ENCODE measurements around the gene PLAU.

PLAU gene

DNA sequence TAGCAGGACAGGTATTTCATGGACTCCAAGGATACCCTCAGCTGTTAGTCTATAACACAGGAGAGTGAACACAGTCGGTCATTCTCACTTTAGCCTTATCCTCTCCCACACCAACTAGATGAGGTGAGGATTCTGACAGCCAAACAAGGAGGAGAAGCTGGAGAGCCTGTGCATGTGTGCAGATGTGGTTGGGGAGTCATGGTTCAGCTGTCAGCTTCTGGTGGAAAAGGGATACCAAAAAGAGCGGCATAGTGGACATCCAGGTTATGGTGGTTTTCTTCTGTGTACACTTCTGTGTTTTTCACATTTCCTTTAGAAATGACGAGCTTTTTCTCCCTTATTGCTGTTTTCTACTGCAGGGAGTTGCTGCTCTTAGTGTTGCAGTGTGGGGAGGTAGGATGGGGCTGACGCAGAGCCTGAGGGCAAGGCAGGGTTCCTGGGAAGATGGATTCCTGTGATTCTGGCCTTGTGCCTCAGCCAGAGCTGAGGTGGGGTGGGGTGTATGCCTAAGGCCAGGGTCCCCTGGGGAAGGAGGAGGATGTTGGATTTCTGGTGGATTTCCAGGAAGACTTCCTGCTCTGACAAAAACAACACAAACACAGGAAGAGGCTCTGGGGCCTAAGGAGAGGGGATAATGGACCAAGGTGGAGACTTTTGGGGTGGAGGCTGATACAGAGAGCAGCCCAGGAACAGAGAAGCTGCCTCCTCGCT is 26.6 kb downstream of the PLAU start:
- Histone ChIP-seq H3K18ac (ENCODE audit: low read depth in 1 of 2, low read length in 2 of 2) (peak overlapping the region; percentile 6 to 59), H3K4me1 (ENCODE audit: control insufficient read depth, insufficient read depth, low read depth, low read length) (peaks cover 6% of the 10 kb centered on the region), H3K9me3 (ENCODE audit: control insufficient read depth, low read length) (no peaks in the 10 kb centered on the region), H3K14ac (ENCODE audit: low read length in 2 of 2) (no peak overlapping the region), H2BK15ac (ENCODE audit: low read depth, poor library complexity, severe bottlenecking) (no peak overlapping the region), H3K4ac (ENCODE audit: low read depth in 1 of 2, low read length in 2 of 2) (peak overlapping the region; percentile 1 to 89), H3K79me1 (replicated peaks; ENCODE audit: low read length, poor library complexity, severe bottlenecking) (no peaks in the 10 kb centered on the region), H3K23ac (ENCODE audit: low read length in 2 of 2) (no peak overlapping the region), H2BK12ac (ENCODE audit: low read length in 2 of 2) (peak overlapping the region; percentile 8 to 9), H3K27me3 (ENCODE audit: control insufficient read depth in 1 of 2, insufficient read depth in 1 of 2, low read length in 2 of 2) (no peaks in the 10 kb centered on the region), H3K4me3 (ENCODE audit: insufficient read depth in 1 of 2, low read depth in 1 of 2, low read length in 2 of 2) (no peak overlapping the region), H3K4me2 (ENCODE audit: low read length, poor library complexity, severe bottlenecking) (no peak overlapping the region), H4K91ac (ENCODE audit: low read length) (no peak overlapping the region), H3K9ac (ENCODE audit: low read length) (peak overlapping the region; percentile 16), H2AFZ (ENCODE audit: low read depth, low read length) (peak overlapping the region; percentile 54), H4K8ac (ENCODE audit: low read length) (peak overlapping the region; percentile 5), H2AK5ac (ENCODE audit: low read length, severe bottlenecking) (peak overlapping the region; percentile 27), H2BK120ac (ENCODE audit: low read depth, low read length) (peak overlapping the region; percentile 29), H3K27ac (ENCODE audit: low read length, poor library complexity, severe bottlenecking) (no peak overlapping the region), H3K36me3 (ENCODE audit: control insufficient read depth in 1 of 2, insufficient read depth in 2 of 2, low read depth in 1 of 2, low read length in 2 of 2) (no peaks in the 10 kb centered on the region), H2BK5ac (ENCODE audit: low read depth, low read length, poor library complexity, severe bottlenecking) (no peak overlapping the region)
- DNase-seq: no peak
- 82% methylated on average over 4 of the region's 5 CpGs for WGBS

DNA sequence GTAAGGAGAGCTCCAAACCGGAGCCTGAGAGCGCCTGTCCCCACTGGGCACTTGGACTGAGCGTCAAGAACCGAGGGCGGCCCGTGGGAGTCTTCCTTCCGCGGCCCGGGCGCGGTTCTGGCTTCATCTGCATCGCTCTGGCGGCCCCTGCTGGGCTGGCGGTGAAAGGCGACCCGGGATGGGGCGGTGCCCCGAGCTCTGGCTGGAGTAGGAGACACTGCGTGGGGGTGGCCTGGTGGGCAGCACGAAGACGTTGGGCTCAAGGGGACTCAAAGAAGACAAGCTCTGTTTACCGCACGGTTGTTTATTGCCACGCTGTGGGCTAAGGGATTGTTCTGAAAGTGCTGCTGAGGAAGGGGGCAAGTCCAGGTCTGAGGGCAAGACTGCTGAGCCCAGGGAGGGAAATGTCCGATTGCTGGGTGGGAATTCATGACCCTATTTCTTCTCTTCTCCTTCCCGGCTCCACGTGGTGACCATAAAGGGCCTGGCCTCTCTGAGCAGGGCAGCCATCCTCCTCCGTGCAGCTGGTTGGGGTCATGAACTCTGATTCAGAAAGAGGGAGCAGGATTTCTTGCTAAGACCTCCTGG is 29.8 kb downstream of the PLAU start:
- Histone ChIP-seq H2AFZ (ENCODE audit: low read depth, low read length) (peak overlapping the region; percentile 85), H3K9ac (ENCODE audit: low read length) (peak overlapping the region; percentile 86), H3K9me3 (ENCODE audit: control insufficient read depth, low read length) (no peaks in the 10 kb centered on the region), H3K18ac (ENCODE audit: low read depth in 1 of 2, low read length in 2 of 2) (peak overlapping the region; percentile 15 to 87), H2BK120ac (ENCODE audit: low read depth, low read length) (peak overlapping the region; percentile 77), H4K8ac (ENCODE audit: low read length) (peak overlapping the region; percentile 86), H4K91ac (ENCODE audit: low read length) (peak overlapping the region; percentile 87), H2BK12ac (ENCODE audit: low read length in 2 of 2) (peak overlapping the region; percentile 27 to 75), H3K4me1 (ENCODE audit: control insufficient read depth, insufficient read depth, low read depth, low read length) (peaks cover 4% of the 10 kb centered on the region), H3K4me3 (ENCODE audit: insufficient read depth in 1 of 2, low read depth in 1 of 2, low read length in 2 of 2) (peak overlapping the region in 1 of 2 experiments; percentile 57), H3K14ac (ENCODE audit: low read length in 2 of 2) (peak overlapping the region in 1 of 2 experiments; percentile 29), H2BK5ac (ENCODE audit: low read depth, low read length, poor library complexity, severe bottlenecking) (peak overlapping the region; percentile 19), H3K79me1 (replicated peaks; ENCODE audit: low read length, poor library complexity, severe bottlenecking) (no peaks in the 10 kb centered on the region), H3K36me3 (ENCODE audit: control insufficient read depth in 1 of 2, insufficient read depth in 2 of 2, low read depth in 1 of 2, low read length in 2 of 2) (no peaks in the 10 kb centered on the region), H3K4me2 (ENCODE audit: low read length, poor library complexity, severe bottlenecking) (peak overlapping the region; percentile 17), H3K4ac (ENCODE audit: low read depth in 1 of 2, low read length in 2 of 2) (peak overlapping the region; percentile 73 to 81), H2BK15ac (ENCODE audit: low read depth, poor library complexity, severe bottlenecking) (no peak overlapping the region), H3K27ac (ENCODE audit: low read length, poor library complexity, severe bottlenecking) (peak overlapping the region; percentile 26), H3K27me3 (ENCODE audit: control insufficient read depth in 1 of 2, insufficient read depth in 1 of 2, low read length in 2 of 2) (no peaks in the 10 kb centered on the region), H3K23ac (ENCODE audit: low read length in 2 of 2) (no peak overlapping the region), H2AK5ac (ENCODE audit: low read length, severe bottlenecking) (no peak overlapping the region)
- 4% methylated on average over 26 of the region's 28 CpGs for WGBS
- DNase-seq: peak; percentile 74

DNA sequence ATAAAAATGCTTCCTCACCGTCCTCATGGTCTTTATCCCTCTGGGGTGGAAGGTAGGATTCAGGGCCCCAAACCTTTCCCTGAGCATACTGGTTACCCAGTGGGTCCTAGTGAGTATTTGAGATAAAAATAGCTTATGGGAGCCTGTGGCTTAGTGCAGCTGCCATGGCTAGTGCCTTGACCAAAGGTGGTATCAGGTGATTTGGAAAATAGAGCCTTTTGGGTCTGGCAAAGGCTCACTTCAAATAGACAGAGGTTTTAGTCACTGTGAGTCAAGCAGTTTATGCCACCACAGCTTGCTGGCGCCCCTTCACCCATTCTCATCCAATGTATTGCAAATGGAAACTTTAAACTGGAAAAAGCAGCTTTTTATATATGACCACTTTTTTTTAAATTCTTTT is 30.4 kb downstream of the PLAU start:
- Histone ChIP-seq H3K4ac (ENCODE audit: low read depth in 1 of 2, low read length in 2 of 2) (no peak overlapping the region), H4K91ac (ENCODE audit: low read length) (no peak overlapping the region), H2BK120ac (ENCODE audit: low read depth, low read length) (peak overlapping the region; percentile 42), H3K14ac (ENCODE audit: low read length in 2 of 2) (no peak overlapping the region), H4K8ac (ENCODE audit: low read length) (no peak overlapping the region), H2BK12ac (ENCODE audit: low read length in 2 of 2) (peak overlapping the region in 1 of 2 experiments; percentile 75), H3K4me2 (ENCODE audit: low read length, poor library complexity, severe bottlenecking) (no peak overlapping the region), H3K27ac (ENCODE audit: low read length, poor library complexity, severe bottlenecking) (no peak overlapping the region), H3K9me3 (ENCODE audit: control insufficient read depth, low read length) (no peaks in the 10 kb centered on the region), H3K27me3 (ENCODE audit: control insufficient read depth in 1 of 2, insufficient read depth in 1 of 2, low read length in 2 of 2) (no peaks in the 10 kb centered on the region), H3K9ac (ENCODE audit: low read length) (peak overlapping the region; percentile 86), H2AK5ac (ENCODE audit: low read length, severe bottlenecking) (no peak overlapping the region), H3K36me3 (ENCODE audit: control insufficient read depth in 1 of 2, insufficient read depth in 2 of 2, low read depth in 1 of 2, low read length in 2 of 2) (no peaks in the 10 kb centered on the region), H3K4me1 (ENCODE audit: control insufficient read depth, insufficient read depth, low read depth, low read length) (peaks cover 4% of the 10 kb centered on the region), H3K79me1 (replicated peaks; ENCODE audit: low read length, poor library complexity, severe bottlenecking) (no peaks in the 10 kb centered on the region), H3K18ac (ENCODE audit: low read depth in 1 of 2, low read length in 2 of 2) (peak overlapping the region; percentile 15 to 87), H3K23ac (ENCODE audit: low read length in 2 of 2) (no peak overlapping the region), H2AFZ (ENCODE audit: low read depth, low read length) (no peak overlapping the region), H2BK5ac (ENCODE audit: low read depth, low read length, poor library complexity, severe bottlenecking) (no peak overlapping the region), H2BK15ac (ENCODE audit: low read depth, poor library complexity, severe bottlenecking) (no peak overlapping the region), H3K4me3 (ENCODE audit: insufficient read depth in 1 of 2, low read depth in 1 of 2, low read length in 2 of 2) (peak overlapping the region in 1 of 2 experiments; percentile 57)
- 85% methylated on average over 2 of the region's 2 CpGs for WGBS
- DNase-seq: peak; percentile 38

DNA sequence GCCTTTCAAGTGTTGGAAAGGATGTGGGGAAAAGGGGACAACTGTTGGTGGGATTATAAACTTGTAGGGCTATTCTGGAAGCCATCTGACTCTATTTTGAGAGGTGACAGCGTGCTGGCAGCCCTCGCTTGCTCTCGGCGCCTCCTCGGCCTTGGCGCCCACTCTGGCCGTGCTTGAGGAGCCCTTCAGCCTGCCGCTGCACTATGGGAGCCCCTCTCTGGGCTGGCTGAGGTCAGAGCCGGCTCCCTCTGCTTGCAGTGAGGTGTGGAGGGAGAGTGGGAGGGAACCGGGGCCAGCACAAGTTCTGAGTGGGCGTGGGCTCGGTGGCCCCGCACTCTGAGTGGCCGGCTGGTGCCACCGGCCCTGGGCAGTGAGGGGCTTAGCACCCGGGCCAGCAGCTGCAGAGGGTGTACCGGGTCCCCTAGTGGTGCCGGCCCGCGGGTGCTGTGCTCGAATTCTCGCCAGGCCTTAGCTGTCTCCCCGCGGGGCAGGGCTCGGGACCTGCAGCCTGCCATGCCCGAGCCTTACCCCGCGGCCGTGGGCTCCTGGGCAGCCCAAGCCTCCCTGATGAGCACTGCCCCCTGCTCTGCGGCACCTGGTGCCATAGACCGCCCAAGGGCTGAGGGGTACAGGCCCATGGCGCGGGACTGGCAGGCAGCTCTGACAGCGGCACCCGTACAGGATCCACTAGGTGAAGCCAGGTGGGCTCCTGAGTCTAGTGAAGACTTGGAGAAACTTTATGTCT is 33.6 kb downstream of the PLAU start:
- no peak overlapping the region for H3K9ac ChIP-seq (ENCODE audit: low read length)
- H3K36me3 ChIP-seq (ENCODE audit: control insufficient read depth in 1 of 2, insufficient read depth in 2 of 2, low read depth in 1 of 2, low read length in 2 of 2): no peaks in the 10 kb centered on the region
- no peak overlapping the region for H3K4ac ChIP-seq (ENCODE audit: low read depth in 1 of 2, low read length in 2 of 2)
- DNase-seq: no peak
- H3K27ac ChIP-seq (ENCODE audit: low read length, poor library complexity, severe bottlenecking): no peak overlapping the region
- no peak overlapping the region for H2BK120ac ChIP-seq (ENCODE audit: low read depth, low read length)
- H3K4me1 ChIP-seq (ENCODE audit: control insufficient read depth, insufficient read depth, low read depth, low read length): peaks cover 4% of the 10 kb centered on the region
- H2AFZ ChIP-seq (ENCODE audit: low read depth, low read length): no peak overlapping the region
- 95% methylated on average over 32 of the region's 35 CpGs for WGBS
- H4K91ac ChIP-seq (ENCODE audit: low read length): peak overlapping the region; percentile 22
- peak overlapping the region; percentile 68 for H2BK15ac ChIP-seq (ENCODE audit: low read depth, poor library complexity, severe bottlenecking)
- no peaks in the 10 kb centered on the region for H3K79me1 ChIP-seq (replicated peaks; ENCODE audit: low read length, poor library complexity, severe bottlenecking)
- no peak overlapping the region for H2AK5ac ChIP-seq (ENCODE audit: low read length, severe bottlenecking)
- H2BK5ac ChIP-seq (ENCODE audit: low read depth, low read length, poor library complexity, severe bottlenecking): no peak overlapping the region
- no peak overlapping the region for H4K8ac ChIP-seq (ENCODE audit: low read length)
- no peaks in the 10 kb centered on the region for H3K9me3 ChIP-seq (ENCODE audit: control insufficient read depth, low read length)
- no peak overlapping the region for H3K23ac ChIP-seq (ENCODE audit: low read length in 2 of 2)
- peak overlapping the region in 1 of 2 experiments; percentile 48 for H2BK12ac ChIP-seq (ENCODE audit: low read length in 2 of 2)
- H3K4me2 ChIP-seq (ENCODE audit: low read length, poor library complexity, severe bottlenecking): no peak overlapping the region
- no peak overlapping the region for H3K18ac ChIP-seq (ENCODE audit: low read depth in 1 of 2, low read length in 2 of 2)
- H3K4me3 ChIP-seq (ENCODE audit: insufficient read depth in 1 of 2, low read depth in 1 of 2, low read length in 2 of 2): no peak overlapping the region
- H3K27me3 ChIP-seq (ENCODE audit: control insufficient read depth in 1 of 2, insufficient read depth in 1 of 2, low read length in 2 of 2): no peaks in the 10 kb centered on the region
- no peak overlapping the region for H3K14ac ChIP-seq (ENCODE audit: low read length in 2 of 2)
